ENCODE measurements around the gene TCAP. TPM values are rescaled to one million over a fixed set of nuclear protein-coding genes. Genes with fewer than 3 reads are reported as not detected.

Gene TCAP
- polyA plus RNA-seq, 3 donors = 1.3 TPM; not detected in 2

GRCh38 chr17:39638317-39638716, 26.8 kb upstream of the TCAP start:
- DNase-seq = no peak
- Histone ChIP-seq H2AFZ (ENCODE audit: insufficient read depth, low read depth, low read length, poor library complexity, severe bottlenecking) (no peak overlapping the region), H3K4me3 (replicated peaks in 1 of 3; ENCODE audit: low read depth in 2 of 3, low read length in 3 of 3) (peak overlapping the region in 1 of 3 experiments; percentile 90), H3K36me3 (replicated peaks in 1 of 2; ENCODE audit: control insufficient read depth in 1 of 2, insufficient read depth in 2 of 2, low read length in 2 of 2) (no peaks in the 10 kb centered on the region), H4K20me1 (ENCODE audit: insufficient read depth, low read length) (peaks cover 56% of the 10 kb centered on the region), H3K9me3 (replicated peaks in 1 of 2; ENCODE audit: control insufficient read depth in 1 of 2, insufficient read depth in 1 of 2, low read length in 2 of 2) (no peaks in the 10 kb centered on the region), H3K4me1 (ENCODE audit: control insufficient read depth in 1 of 2, insufficient read depth in 2 of 2, low read length in 2 of 2) (peaks cover 71 to 83% of the 10 kb centered on the region in 2 donors), H3K79me2 (ENCODE audit: insufficient read depth, low read length) (peaks cover 66% of the 10 kb centered on the region), H3K27ac (ENCODE audit: low read depth in 1 of 2, low read length in 2 of 2) (peak overlapping the region in 1 of 2 donors; percentile 90), H3K4me2 (replicated peaks; ENCODE audit: extremely low read depth, low read length, poor library complexity, severe bottlenecking) (peak overlapping the region; percentile 90), H3K9ac (ENCODE audit: insufficient read depth, low read length, poor library complexity, severe bottlenecking) (peak overlapping the region; percentile 86), H3K27me3 (ENCODE audit: control insufficient read depth in 2 of 2, insufficient read depth in 2 of 2, low read length in 2 of 2) (no peaks in the 10 kb centered on the region)
- TF ChIP-seq, protein P1, sequence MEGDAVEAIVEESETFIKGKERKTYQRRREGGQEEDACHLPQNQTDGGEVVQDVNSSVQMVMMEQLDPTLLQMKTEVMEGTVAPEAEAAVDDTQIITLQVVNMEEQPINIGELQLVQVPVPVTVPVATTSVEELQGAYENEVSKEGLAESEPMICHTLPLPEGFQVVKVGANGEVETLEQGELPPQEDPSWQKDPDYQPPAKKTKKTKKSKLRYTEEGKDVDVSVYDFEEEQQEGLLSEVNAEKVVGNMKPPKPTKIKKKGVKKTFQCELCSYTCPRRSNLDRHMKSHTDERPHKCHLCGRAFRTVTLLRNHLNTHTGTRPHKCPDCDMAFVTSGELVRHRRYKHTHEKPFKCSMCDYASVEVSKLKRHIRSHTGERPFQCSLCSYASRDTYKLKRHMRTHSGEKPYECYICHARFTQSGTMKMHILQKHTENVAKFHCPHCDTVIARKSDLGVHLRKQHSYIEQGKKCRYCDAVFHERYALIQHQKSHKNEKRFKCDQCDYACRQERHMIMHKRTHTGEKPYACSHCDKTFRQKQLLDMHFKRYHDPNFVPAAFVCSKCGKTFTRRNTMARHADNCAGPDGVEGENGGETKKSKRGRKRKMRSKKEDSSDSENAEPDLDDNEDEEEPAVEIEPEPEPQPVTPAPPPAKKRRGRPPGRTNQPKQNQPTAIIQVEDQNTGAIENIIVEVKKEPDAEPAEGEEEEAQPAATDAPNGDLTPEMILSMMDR (IDR thresholded peaks at IDR 0.05) = no peak
- peak overlapping the region; percentile 87 to 93 for H3K4me3 Mint-ChIP-seq
- WGBS (ENCODE audit: insufficient coverage) = 98% methylated on average over 7 of the region's 7 CpGs
- peaks cover 0 to 8% (median 5%) of the 10 kb centered on the region in 3 donors for H3K27me3 Mint-ChIP-seq (ENCODE audit: low read depth in 3 of 3)
- peak overlapping the region in 5 of 7 donors; percentile 8 to 96 (median 91) for H3K27ac Mint-ChIP-seq
- H3K9me3 Mint-ChIP-seq = peaks cover 0 to 1% (median 0%) of the 10 kb centered on the region in 7 donors
- H3K4me1 Mint-ChIP-seq = peaks cover 76% of the 10 kb centered on the region
- intact Hi-C loops (cut with micrococcal nuclease) = loop anchor here (5.0 kb wide), 3 partner anchors 49 to 114 kb away; partner anchors contain the start of genes MIEN1 (in 1 of the 2) and PGAP3 (in 1 of the 2)
- H3K36me3 Mint-ChIP-seq = peaks cover 5 to 15% of the 10 kb centered on the region in 2 donors

GRCh38 chr17:39639043-39639442, 26.1 kb upstream of the TCAP start:
- Mint-ChIP-seq H3K27me3 (ENCODE audit: low read depth in 3 of 3) (peaks cover 0 to 8% (median 3%) of the 10 kb centered on the region in 3 donors), H3K36me3 (peaks cover 5 to 19% of the 10 kb centered on the region in 2 donors), H3K27ac (peak overlapping the region in 2 of 7 donors; percentile 37 to 79), H3K9me3 (peaks cover 0 to 1% (median 0%) of the 10 kb centered on the region in 7 donors), H3K4me1 (peaks cover 79% of the 10 kb centered on the region), H3K4me3 (no peak overlapping the region)
- H3K36me3 ChIP-seq (replicated peaks in 1 of 2; ENCODE audit: control insufficient read depth in 1 of 2, insufficient read depth in 2 of 2, low read length in 2 of 2) = no peaks in the 10 kb centered on the region
- no peak for DNase-seq
- no peaks in the 10 kb centered on the region for H3K9me3 ChIP-seq (replicated peaks in 1 of 2; ENCODE audit: control insufficient read depth in 1 of 2, insufficient read depth in 1 of 2, low read length in 2 of 2)
- no peak overlapping the region for H2AFZ ChIP-seq (ENCODE audit: insufficient read depth, low read depth, low read length, poor library complexity, severe bottlenecking)
- H3K4me3 ChIP-seq (replicated peaks in 1 of 3; ENCODE audit: low read depth in 2 of 3, low read length in 3 of 3) = no peak overlapping the region
- peaks cover 63% of the 10 kb centered on the region for H4K20me1 ChIP-seq (ENCODE audit: insufficient read depth, low read length)
- no peaks in the 10 kb centered on the region for H3K27me3 ChIP-seq (ENCODE audit: control insufficient read depth in 2 of 2, insufficient read depth in 2 of 2, low read length in 2 of 2)
- peaks cover 71 to 86% of the 10 kb centered on the region in 2 donors for H3K4me1 ChIP-seq (ENCODE audit: control insufficient read depth in 1 of 2, insufficient read depth in 2 of 2, low read length in 2 of 2)
- no peak overlapping the region for H3K9ac ChIP-seq (ENCODE audit: insufficient read depth, low read length, poor library complexity, severe bottlenecking)
- intact Hi-C loops (cut with micrococcal nuclease) = loop anchor here (5.0 kb wide), 3 partner anchors 48 to 113 kb away; partner anchors contain the start of genes MIEN1 (in 1 of the 2) and PGAP3 (in 1 of the 2)
- H3K4me2 ChIP-seq (replicated peaks; ENCODE audit: extremely low read depth, low read length, poor library complexity, severe bottlenecking) = no peak overlapping the region
- H3K27ac ChIP-seq (ENCODE audit: low read depth in 1 of 2, low read length in 2 of 2) = no peak overlapping the region
- peaks cover 73% of the 10 kb centered on the region for H3K79me2 ChIP-seq (ENCODE audit: insufficient read depth, low read length)
- TF ChIP-seq, protein P1 (IDR thresholded peaks at IDR 0.05) = no peak
- 100% methylated on average over 1 of the region's 2 CpGs for WGBS (ENCODE audit: insufficient coverage)
